ENCODE measurements around the gene TUSC2. TPM values are rescaled to one million over a fixed set of nuclear protein-coding genes. Genes with fewer than 3 reads are reported as not detected.
A peak's percentile ranks its signal among the peaks of the same experiment; 100 is the strongest.

Gene TUSC2
- polyA plus RNA-seq, 3 donors = 23.4 to 26.4 (median 26.2) TPM

GRCh38 chr3:50358911-50359759, 31.1 kb upstream of the TUSC2 start, which contains the start of gene TMEM115:
Gene TMEM115, minus strand, starts transcription at chr3:50359521. Its CDS starts 458 bp downstream, at chr3:50359063.
- peak; percentile 89 to 99 (median 95) for DNase-seq (ENCODE audit: extremely low read depth in 1 of 11, low read depth in 9 of 11, low spot score in 4 of 11)

DNA sequence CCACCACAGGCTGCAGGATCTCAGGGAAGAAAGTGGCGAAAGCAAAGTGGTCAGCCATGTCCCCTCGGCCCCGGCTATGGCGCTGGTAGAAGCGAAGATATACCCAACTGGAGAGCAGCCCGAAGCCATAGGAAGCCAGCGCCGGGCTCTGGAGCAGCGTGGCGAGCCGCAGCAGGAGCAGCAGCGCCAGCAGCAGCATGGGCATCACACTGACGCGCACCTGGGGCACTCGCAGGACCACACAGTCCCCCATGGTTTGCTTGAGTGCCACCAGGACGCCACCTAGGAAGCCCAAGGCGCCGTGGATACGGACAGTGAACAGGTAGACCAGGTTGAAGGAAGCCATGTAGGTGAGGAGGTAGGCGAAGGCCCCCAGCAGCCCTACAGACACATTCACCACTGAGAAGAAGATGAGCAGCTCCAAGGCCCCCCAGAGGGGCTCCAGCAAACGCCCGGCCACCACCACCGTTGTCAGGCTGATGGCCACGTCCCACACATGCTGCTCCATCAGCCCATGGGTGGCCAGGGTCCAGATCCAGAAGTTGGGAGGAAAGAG, 30.4 kb upstream of the TUSC2 start:
- DNase-seq (ENCODE audit: extremely low read depth in 1 of 11, low read depth in 9 of 11, low spot score in 4 of 11) = no peak

- DNase-seq (ENCODE audit: extremely low read depth in 1 of 11, low read depth in 9 of 11, low spot score in 4 of 11) = no peak
These were observed 29.5 kb upstream of the TUSC2 start for GRCh38 chr3:50357481-50357880.

GRCh38 chr3:50356553-50356952, 28.5 kb upstream of the TUSC2 start:
- DNase-seq (ENCODE audit: extremely low read depth in 1 of 11, low read depth in 9 of 11, low spot score in 4 of 11) = no peak

- no peak for DNase-seq (ENCODE audit: extremely low read depth in 1 of 11, low read depth in 9 of 11, low spot score in 4 of 11)
These were observed 28.0 kb upstream of the TUSC2 start for GRCh38 chr3:50355829-50356552.

DNA sequence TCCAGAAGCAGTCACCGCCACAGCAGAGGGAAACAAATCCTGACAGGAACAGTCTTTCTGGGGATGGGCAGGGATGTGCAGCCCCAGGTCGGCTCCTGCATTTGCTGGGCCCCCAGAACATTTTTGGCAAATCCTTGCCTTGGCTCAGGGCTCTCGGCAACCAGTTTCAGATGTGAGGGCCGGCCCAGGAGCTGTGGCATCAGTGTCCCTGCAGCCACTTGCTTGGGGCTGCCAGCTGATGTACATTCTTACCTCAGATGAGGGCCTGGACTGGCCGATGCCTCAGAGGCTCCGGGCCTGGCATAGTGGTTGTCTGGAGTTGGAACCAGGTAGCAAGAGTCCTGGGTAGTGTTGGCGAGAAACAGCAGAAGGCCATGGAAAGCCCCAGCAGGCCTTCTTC, 26.8 kb upstream of the TUSC2 start:
- no peak for DNase-seq (ENCODE audit: extremely low read depth in 1 of 11, low read depth in 9 of 11, low spot score in 4 of 11)

GRCh38 chr3:50354186-50354764, 26.3 kb upstream of the TUSC2 start:
- DNase-seq (ENCODE audit: extremely low read depth in 1 of 11, low read depth in 9 of 11, low spot score in 4 of 11) = no peak

DNA sequence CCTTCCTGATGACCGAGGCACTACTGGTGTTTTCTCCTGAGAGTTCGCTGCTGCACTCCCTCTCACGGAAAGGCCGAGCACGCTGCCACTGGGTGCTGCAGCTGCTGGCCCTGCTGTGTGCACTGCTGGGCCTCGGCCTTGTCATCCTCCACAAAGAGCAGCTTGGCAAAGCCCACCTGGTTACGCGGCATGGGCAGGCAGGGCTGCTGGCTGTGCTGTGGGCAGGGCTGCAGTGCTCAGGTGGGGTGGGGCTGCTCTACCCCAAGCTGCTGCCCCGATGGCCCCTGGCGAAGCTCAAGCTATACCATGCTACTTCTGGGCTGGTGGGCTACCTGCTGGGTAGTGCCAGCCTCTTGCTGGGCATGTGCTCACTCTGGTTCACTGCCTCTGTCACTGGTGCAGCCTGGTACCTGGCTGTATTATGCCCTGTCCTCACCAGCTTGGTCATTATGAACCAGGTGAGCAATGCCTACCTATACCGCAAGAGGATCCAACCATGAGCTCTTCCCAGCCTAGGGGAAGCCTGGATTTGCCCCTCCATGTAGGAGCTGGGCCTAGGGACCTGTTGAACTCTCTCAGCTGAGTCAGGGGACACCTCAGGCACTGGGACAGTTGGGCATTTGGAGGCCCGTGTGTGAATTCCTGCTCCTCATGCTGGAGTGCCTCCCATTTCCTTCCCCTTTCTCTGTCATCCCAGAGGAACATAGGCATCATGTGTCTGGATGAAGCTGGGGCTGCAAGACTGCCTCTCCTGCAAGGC, 25.4 kb upstream of the TUSC2 start:
- no peak for DNase-seq (ENCODE audit: extremely low read depth in 1 of 11, low read depth in 9 of 11, low spot score in 4 of 11)

DNA sequence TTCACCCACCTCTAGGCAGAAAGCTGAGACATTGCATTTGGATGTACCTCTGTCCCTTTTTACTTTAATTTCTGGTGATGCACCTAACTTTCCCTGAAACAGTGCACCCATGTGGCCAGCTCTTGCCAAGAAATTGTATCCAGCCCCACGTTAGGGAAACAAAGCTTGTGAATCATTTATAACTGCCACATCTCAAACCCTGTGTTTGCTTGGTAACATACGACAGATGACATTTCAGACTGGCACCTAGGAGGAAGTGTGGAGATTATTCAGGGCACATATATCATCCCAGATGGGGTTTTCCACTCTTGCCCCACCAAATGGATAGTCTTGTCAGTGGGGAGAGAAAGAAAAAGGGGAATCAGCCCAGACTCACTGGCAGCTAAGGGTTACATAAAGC, 24.8 kb upstream of the TUSC2 start:
- DNase-seq (ENCODE audit: extremely low read depth in 1 of 11, low read depth in 9 of 11, low spot score in 4 of 11) = no peak

- DNase-seq (ENCODE audit: extremely low read depth in 1 of 11, low read depth in 9 of 11, low spot score in 4 of 11) = no peak
These were observed 23.3 kb upstream of the TUSC2 start for GRCh38 chr3:50351323-50351697.

GRCh38 chr3:50350527-50351322, 22.7 kb upstream of the TUSC2 start, which contains the start of the genes CYB561D2 and NPRL2:
Gene CYB561D2, plus strand, starts transcription at chr3:50350862. Its CDS starts 572 bp downstream, at chr3:50351434.
Gene NPRL2, minus strand, starts transcription at chr3:50350775. Its CDS starts 123 bp downstream, at chr3:50350652.
- DNase-seq (ENCODE audit: extremely low read depth in 1 of 11, low read depth in 9 of 11, low spot score in 4 of 11) = peak; percentile 70 to 92 (median 88)

DNA sequence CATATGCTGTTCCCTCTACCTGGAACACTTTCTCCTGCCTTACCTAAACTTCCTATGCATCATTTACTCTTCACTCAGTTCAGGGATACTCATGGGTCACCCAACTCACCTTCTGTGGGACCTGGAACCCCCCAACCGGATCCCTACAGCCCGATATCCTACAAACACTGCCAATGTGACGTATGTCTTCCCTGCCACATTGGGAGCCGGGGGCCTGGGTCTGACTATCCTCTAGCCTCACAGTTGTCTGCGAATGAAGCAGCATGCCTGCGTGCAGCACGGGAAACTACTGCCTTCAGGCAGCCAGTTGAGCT, 22.1 kb upstream of the TUSC2 start:
- no peak for DNase-seq (ENCODE audit: extremely low read depth in 1 of 11, low read depth in 9 of 11, low spot score in 4 of 11)

DNA sequence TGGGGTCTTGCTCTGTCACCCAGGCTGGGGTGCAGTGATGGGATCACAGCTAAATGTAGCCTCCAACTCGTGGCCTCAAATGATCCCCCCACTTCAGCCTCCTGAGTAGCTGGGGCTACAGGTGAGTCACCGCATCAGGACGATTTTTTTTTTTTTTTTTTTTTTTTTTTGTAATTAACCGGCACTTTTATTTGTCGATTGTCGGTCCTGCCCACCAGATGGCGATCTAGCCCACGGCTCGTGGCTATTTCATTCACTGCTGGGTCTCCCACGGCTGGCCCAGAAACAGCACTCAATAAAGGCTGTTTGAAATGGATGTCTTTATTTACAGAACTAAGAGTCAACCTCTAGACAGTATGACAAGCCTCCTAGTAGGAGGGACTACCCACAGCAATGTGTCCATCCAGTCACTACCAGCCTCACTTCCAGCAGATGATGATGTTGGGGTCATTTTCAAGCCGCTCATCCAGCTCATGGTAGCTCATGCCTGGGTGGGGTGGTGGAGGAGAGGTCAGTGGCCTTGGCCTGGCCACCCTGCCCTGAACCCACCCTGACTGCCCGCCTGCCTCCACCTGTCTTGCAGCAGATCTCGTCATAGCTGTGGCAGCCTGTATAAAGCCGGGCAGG, 19.3 kb upstream of the TUSC2 start:
- no peak for DNase-seq (ENCODE audit: extremely low read depth in 1 of 11, low read depth in 9 of 11, low spot score in 4 of 11)

DNA sequence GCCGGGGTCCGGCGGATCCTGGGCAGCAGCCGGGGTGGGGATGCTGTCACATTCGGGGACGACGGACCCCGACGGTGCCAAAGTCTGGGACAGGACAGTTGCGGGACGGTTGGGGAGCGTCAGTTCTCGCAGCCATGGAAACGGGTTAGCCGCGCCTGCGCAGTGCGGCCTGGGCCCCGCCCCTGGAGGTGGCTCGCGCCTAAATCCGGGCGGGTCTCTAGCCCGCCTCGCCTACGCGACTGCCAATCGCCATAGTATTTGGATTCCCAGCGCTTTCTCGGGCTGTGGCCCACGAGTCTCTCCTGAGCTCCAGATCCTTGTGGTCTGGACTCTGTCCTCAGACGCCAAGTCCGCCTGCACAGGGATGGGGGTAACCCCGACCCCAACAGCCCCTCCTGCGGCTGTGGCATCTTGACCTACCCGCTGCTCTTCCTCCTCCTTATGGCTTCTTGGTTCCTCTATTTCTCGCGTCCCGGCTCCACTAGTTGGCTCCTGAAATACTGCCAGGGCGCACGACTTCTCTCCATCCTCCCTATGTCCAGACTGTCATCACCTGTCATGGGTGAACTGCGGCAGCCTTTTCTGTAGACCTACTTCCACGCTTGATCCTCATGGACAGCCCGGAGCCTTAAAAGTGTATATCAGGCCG, 17.7 kb upstream of the TUSC2 start, which contains the start of gene ZMYND10:
Gene ZMYND10, minus strand, starts transcription at position 147 of the 649 bp plus-strand sequence. CDS start 153 bp downstream, outside the sequence.
- no peak for DNase-seq (ENCODE audit: extremely low read depth in 1 of 11, low read depth in 9 of 11, low spot score in 4 of 11)

DNA sequence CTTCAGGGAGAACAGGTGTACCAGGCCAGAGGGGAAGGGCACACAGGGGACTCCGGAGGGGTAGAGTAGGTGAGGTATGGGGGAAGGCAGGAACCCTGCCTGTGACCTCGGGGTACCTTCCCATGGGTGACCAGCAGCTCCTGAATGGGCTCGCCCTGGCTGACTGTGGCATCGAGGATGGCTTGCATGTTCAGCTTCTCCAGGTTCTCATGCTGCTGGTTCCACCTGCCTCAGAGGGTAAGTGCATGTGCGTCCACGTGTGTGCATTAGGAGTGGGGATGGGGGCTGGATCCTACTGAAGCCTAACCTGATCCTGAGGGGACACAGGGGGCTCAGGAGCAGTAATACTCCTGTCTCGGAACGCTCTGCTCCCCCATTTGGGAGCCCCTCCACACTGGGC, 17.0 kb upstream of the TUSC2 start:
- no peak for DNase-seq (ENCODE audit: extremely low read depth in 1 of 11, low read depth in 9 of 11, low spot score in 4 of 11)

DNA sequence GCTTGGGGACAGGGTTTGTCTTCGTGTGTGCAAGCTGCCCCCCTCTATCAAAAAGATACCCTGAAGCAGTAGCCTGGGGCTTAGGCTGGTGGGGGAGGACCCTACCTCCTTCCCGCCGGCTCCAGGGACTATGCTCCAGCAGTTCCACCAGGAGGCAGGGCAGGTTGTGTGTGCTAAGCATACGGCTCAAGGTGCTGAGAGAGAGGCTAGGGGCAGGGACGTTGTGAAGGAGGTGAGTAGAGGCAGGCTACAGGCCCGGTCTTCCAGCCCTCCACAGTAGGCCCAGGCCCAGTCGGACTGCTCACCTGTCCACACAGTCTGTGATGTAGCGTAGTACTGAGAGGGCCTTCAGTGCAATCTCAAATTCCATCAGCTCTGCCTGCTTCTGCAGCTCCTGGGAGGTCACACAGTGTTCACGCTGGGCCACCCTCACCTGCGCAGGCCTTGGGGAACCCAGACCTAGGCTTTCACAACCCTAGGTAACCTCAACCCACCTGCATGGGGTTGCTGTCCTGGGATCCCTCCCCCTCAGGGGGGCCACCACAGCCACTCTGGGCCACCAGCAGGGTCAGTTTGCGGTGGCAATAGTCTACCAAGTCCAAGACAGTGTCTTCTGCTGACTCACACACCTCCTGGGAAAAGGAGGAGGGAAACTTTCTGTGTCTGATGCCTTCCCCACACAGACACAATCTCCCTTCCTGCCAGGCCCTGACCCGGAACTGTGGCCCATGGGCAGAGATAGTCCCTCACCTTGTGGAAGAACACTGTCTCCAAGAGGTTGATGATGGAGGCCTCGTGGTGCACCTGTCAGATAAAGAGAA, 15.0 kb upstream of the TUSC2 start:
- no peak for DNase-seq (ENCODE audit: extremely low read depth in 1 of 11, low read depth in 9 of 11, low spot score in 4 of 11)
